Measurements from ENCODE around the gene KLRD1.

DNA sequence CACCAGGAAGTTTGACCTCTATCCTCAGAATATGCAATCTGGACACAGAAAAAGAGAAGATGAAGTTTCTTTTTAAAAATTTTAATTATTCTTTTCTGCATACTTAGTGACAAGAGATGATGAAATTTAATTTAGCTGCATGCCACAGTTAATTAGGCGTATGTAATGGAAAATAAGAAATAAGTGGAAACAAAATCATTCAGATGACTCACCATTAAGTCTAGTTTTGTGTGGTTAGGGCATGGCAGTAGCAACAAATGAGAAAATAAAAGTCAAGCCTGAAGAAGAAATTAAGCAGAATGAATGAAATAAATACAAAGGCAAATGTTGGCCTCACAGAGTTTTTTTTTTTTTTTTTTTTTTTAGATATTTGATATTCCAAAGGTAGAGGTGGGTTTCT lies 30.9 kb upstream of the KLRD1 start:
- TF ChIP-seq CTCF (conservative IDR thresholded peaks at IDR 0.05; ENCODE audit: low read depth, low read length) (no peak), POLR2A (IDR thresholded peaks at IDR 0.05; ENCODE audit: low read depth, low read length) (no peak), MAFK (IDR thresholded peaks at IDR 0.05; ENCODE audit: low read depth, low read length) (no peak)
